Osteoblast (primary cell): ENCODE data around the gene SCPEP1. TPM values are rescaled to one million over a fixed set of nuclear protein-coding genes. Genes with fewer than 3 reads are reported as not detected.

ENCODE experiments used
- DNase-seq: peaks from one replicate; pipeline ENCODE4 v3.0.0; 2011; ENCODE audit warnings: low spot score, mixed read lengths; ENCODE audit not compliant: insufficient read length; ENCODE audit errors: missing footprints
- H2AFZ ChIP-seq: 2 replicates; pipeline ENCODE4 v1.6.0; 2011; ENCODE audit warnings: mild to moderate bottlenecking, low read length
- H3K27ac ChIP-seq: 2 replicates; pipeline ENCODE4 v1.5.1; 2011; ENCODE audit warnings: mild to moderate bottlenecking, low read depth, low read length, moderate library complexity
- H3K27me3 ChIP-seq: 2 replicates; pipeline ENCODE4 v1.6.0; 2012; ENCODE audit warnings: mild to moderate bottlenecking, control low read depth, inconsistent platforms, low read length, moderate library complexity; ENCODE audit not compliant: insufficient read depth
- H3K36me3 ChIP-seq: 2 replicates; pipeline ENCODE4 v1.5.1; 2011; ENCODE audit warnings: mild to moderate bottlenecking, low read length, control low read depth, moderate library complexity; ENCODE audit not compliant: insufficient read depth
- H3K4me1 ChIP-seq: 2 replicates; pipeline ENCODE4 v1.5.1; 2011; ENCODE audit warnings: mild to moderate bottlenecking, low read length, control low read depth, moderate library complexity; ENCODE audit not compliant: insufficient read depth
- H3K4me2 ChIP-seq: 2 replicates; pipeline ENCODE4 v1.6.0; 2011; ENCODE audit warnings: mild to moderate bottlenecking, low read length; ENCODE audit not compliant: insufficient read depth
- H3K4me3 ChIP-seq: fragments of 200-600 bp; sonication (generic); 3 replicates; pipeline ENCODE4 v1.5.1; 2012; ENCODE audit warnings: mild to moderate bottlenecking, low read length, inconsistent platforms; ENCODE audit not compliant: insufficient read depth
- H3K79me2 ChIP-seq: 2 replicates; pipeline ENCODE4 v1.6.0; 2012; ENCODE audit warnings: mild to moderate bottlenecking, low read length, control low read depth, inconsistent platforms; ENCODE audit not compliant: insufficient read depth
- H3K9me3 ChIP-seq: 2 replicates; pipeline ENCODE4 v1.5.1; 2011; ENCODE audit warnings: low read depth, low read length, control low read depth
- H4K20me1 ChIP-seq: 2 replicates; pipeline ENCODE4 v1.6.0; 2012; ENCODE audit warnings: mild to moderate bottlenecking, low read length, control low read depth; ENCODE audit not compliant: insufficient read depth
- CTCF ChIP-seq: IDR thresholded peaks from 2 replicates; pipeline ENCODE4 v1.5.1; 2011; ENCODE audit warnings: mild to moderate bottlenecking, low read depth, low read length, moderate library complexity; ENCODE audit errors: extremely low read depth
- total RNA-seq: library from RNA; depleted of rRNA; stranded (reverse); fragments of >200 nt; gene quantifications from 2 replicates; pipeline ENCODE4 v1.2.3, GENCODE V29; 2012

SCPEP1 gene
- total RNA-seq: 73.8 and 79.9 TPM in 2 replicates

DNA sequence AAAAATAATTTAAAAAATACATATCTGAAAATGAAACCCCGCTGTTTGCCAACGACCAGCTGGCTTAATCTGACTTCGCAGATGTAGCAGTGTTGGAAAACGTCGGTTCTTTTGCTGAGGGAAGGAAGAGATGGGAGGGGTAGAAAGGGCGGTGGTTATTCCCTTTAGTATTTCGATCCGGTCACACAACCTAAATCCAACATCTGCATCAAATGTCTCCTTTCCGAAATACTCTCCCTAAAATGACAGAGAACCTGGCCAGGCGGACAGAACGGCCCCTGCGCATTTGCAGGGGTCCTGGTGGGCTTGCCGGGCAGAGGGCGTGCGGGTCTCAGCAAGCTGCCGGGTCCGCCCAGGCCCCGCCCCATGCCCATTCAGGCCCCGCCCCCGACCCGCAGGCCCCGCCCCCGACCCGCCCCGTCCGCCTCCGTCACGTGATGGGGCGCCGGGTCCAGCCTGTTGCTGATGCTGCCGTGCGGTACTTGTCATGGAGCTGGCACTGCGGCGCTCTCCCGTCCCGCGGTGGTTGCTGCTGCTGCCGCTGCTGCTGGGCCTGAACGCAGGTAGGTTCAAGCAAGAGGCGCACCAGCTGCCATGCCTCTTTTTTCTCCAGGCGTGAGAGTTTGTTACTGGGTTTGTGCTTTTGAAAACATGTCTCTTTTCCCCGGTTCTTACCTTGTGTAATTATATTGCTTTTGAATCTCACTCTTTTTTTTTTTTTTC is at the start of gene SCPEP1:
SCPEP1 (plus strand) TSS at position 459 of the 723 bp plus-strand sequence; CDS start at position 488, 29 bp downstream.
- peaks cover 6% of the 10 kb centered on the region for H3K79me2 ChIP-seq
- peak within 1 kb of the TSS; percentile 74 for H3K27ac ChIP-seq
- H2AFZ ChIP-seq: peak within 1 kb of the TSS; percentile 96
- no peak for TF ChIP-seq CTCF
- peak within 1 kb of the TSS; percentile 87 for H3K4me3 ChIP-seq
- peaks cover 13% of the 10 kb centered on the region for H3K27me3 ChIP-seq
- peak within 1 kb of the TSS; percentile 94 for H3K4me2 ChIP-seq
- peaks cover 12% of the 10 kb centered on the region for H3K4me1 ChIP-seq
- H3K9me3 ChIP-seq: no peaks in the 10 kb centered on the region
- no peaks in the 10 kb centered on the region for H4K20me1 ChIP-seq
- peak; percentile 98 for DNase-seq
- H3K36me3 ChIP-seq: peaks cover 3% of the 10 kb centered on the region

GRCh38 chr17:56928586-56928985 is 49.3 kb upstream of the SCPEP1 start:
- no peak for TF ChIP-seq CTCF
- Histone ChIP-seq H2AFZ (no peak overlapping the region), H3K4me3 (no peak overlapping the region), H3K4me1 (no peaks in the 10 kb centered on the region), H3K27me3 (no peaks in the 10 kb centered on the region), H3K4me2 (no peak overlapping the region), H3K27ac (no peak overlapping the region), H3K9me3 (no peaks in the 10 kb centered on the region), H3K79me2 (no peaks in the 10 kb centered on the region), H3K36me3 (no peaks in the 10 kb centered on the region), H4K20me1 (no peaks in the 10 kb centered on the region)
- no peak for DNase-seq

- Histone ChIP-seq H2AFZ (no peak overlapping the region), H3K79me2 (no peaks in the 10 kb centered on the region), H3K9me3 (no peaks in the 10 kb centered on the region), H3K4me3 (no peak overlapping the region), H4K20me1 (no peaks in the 10 kb centered on the region), H3K27me3 (no peaks in the 10 kb centered on the region), H3K4me2 (no peak overlapping the region), H3K36me3 (no peaks in the 10 kb centered on the region), H3K4me1 (no peaks in the 10 kb centered on the region), H3K27ac (no peak overlapping the region)
- TF ChIP-seq CTCF: no peak
- DNase-seq: no peak
Measured at GRCh38 chr17:56929362-56929969, 48.5 kb upstream of the SCPEP1 start.

DNA sequence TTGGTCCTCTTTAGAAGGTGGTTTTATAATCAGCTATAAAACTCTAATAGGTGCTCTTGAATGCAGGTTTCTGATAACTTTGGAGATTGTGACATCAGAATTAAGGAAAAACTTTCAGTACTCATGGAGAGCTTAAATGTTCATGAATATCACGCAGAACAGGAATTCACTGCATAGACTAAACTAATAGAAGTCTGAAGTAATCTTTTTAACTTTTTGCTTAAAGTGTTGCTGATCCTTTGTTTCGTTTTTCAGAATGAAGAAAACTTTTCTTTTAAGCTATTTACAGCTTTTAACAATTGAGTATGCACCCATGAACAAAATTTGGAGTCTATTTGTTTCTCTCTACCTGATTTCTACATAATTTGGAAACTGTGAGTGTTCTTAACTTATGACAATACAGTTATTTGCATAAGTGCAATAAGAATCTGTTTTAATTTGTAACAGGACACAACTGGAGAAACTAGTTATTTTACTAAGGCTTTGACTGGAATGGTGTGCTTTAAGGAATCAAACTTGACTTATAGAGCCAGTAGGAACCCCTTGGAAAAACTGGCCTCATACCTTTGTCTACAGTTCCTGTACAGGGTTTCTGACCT is 47.1 kb upstream of the SCPEP1 start:
- no peak for TF ChIP-seq CTCF
- Histone ChIP-seq H3K4me2 (no peak overlapping the region), H3K4me1 (no peaks in the 10 kb centered on the region), H3K27ac (no peak overlapping the region), H3K36me3 (no peaks in the 10 kb centered on the region), H4K20me1 (no peaks in the 10 kb centered on the region), H3K9me3 (no peaks in the 10 kb centered on the region), H3K79me2 (no peaks in the 10 kb centered on the region), H3K27me3 (no peaks in the 10 kb centered on the region), H3K4me3 (no peak overlapping the region), H2AFZ (no peak overlapping the region)
- DNase-seq: no peak
